Thoracic aorta (tissue), 2 donors: ENCODE data around the gene AUTS2. TPM values are rescaled to one million over a fixed set of nuclear protein-coding genes. Genes with fewer than 3 reads are reported as not detected.

Source experiments
- ATAC-seq: fragments of 150-250 bp; one replicate; pipeline ENCODE4 v1.8.0; 2017; ENCODE audit warnings: low read depth; ENCODE audit not compliant: insufficient number of reproducible peaks, low FRiP score
- DNase-seq: peaks from one replicate; pipeline ENCODE4 v3.0.0-alpha.2; 2020; ENCODE audit warnings: low spot score
- H3K27ac ChIP-seq, 2 donors: fragments of 200-600 bp; sonication (generic); 1 replicate in 1 of 2; 2 replicates in 1 of 2; pipeline ENCODE4 v1.5.1; 2016; ENCODE audit warnings: mild to moderate bottlenecking in 2 of 2, moderate library complexity in 2 of 2
- H3K27me3 ChIP-seq: fragments of 200-600 bp; sonication (generic); replicated peaks from 2 replicates; pipeline ENCODE4 v1.6.0; 2016; ENCODE audit warnings: mild to moderate bottlenecking; ENCODE audit not compliant: insufficient read depth
- H3K36me3 ChIP-seq: fragments of 200-600 bp; sonication (generic); one replicate; pipeline ENCODE4 v1.5.1; 2016
- H3K4me1 ChIP-seq, 2 donors: fragments of 200-600 bp; sonication (generic); 1 replicate in 1 of 2; 2 replicates in 1 of 2; pipeline versions ENCODE4 v1.5.1 to v1.6.0; 2016; ENCODE audit warnings: low read depth in 2 of 2, mild to moderate bottlenecking in 1 of 2; ENCODE audit not compliant: control insufficient read depth in 1 of 2
- H3K4me3 ChIP-seq: fragments of 200-600 bp; sonication (generic); 2 replicates; pipeline ENCODE4 v1.5.1; 2016; ENCODE audit warnings: mild to moderate bottlenecking
- H3K9me3 ChIP-seq: fragments of 200-600 bp; sonication (generic); 2 replicates; pipeline ENCODE4 v1.5.1; 2016
- CTCF ChIP-seq: fragments of 200-600 bp; sonication (generic); IDR thresholded peaks from one replicate; pipeline ENCODE4 v1.5.1; 2019; ENCODE audit warnings: antibody characterized with exemption
- total RNA-seq, 2 donors: library from RNA; depleted of rRNA; stranded (reverse); fragments of >200 nt; gene quantifications; one replicate each; pipeline versions ENCODE4 v1.1.0 to v1.2.3, GENCODE V29; 2016

The AUTS2 gene
- total RNA-seq, 2 donors from 2014 or later, result 49.4 to 101 TPM

- Histone ChIP-seq H3K36me3 (no peaks in the 10 kb centered on the region), H3K27ac (no peak overlapping the region), H3K4me1 (peaks cover 0 to under 1% of the 10 kb centered on the region in 2 donors), H3K4me3 (no peak overlapping the region), H3K27me3 (no peaks in the 10 kb centered on the region), H3K9me3 (no peaks in the 10 kb centered on the region)
- DNase-seq (no peak), ATAC-seq (no peak)
- no peak for TF ChIP-seq CTCF
Measured at GRCh38 chr7:69947998-69948397, 349.7 kb downstream of the AUTS2 start.

GRCh38 chr7:69949122-69949521 is 350.8 kb downstream of the AUTS2 start:
- H3K4me3 ChIP-seq, result no peak overlapping the region
- no peaks in the 10 kb centered on the region for H3K36me3 ChIP-seq
- TF ChIP-seq CTCF, result no peak
- DNase-seq (no peak), ATAC-seq (no peak)
- H3K27me3 ChIP-seq, result no peaks in the 10 kb centered on the region
- peaks cover under 1 to 7% of the 10 kb centered on the region in 2 donors for H3K4me1 ChIP-seq
- H3K27ac ChIP-seq, result no peak overlapping the region
- no peaks in the 10 kb centered on the region for H3K9me3 ChIP-seq

GRCh38 chr7:69951458-69951857 is 353.2 kb downstream of the AUTS2 start:
- Histone ChIP-seq H3K36me3 (no peaks in the 10 kb centered on the region), H3K27ac (no peak overlapping the region), H3K27me3 (no peaks in the 10 kb centered on the region), H3K4me1 (peaks cover 4 to 14% of the 10 kb centered on the region in 2 donors), H3K4me3 (no peak overlapping the region), H3K9me3 (no peaks in the 10 kb centered on the region)
- no peak for ATAC-seq
- DNase-seq, result no peak
- TF ChIP-seq CTCF, result no peak

- Histone ChIP-seq H3K36me3 (no peaks in the 10 kb centered on the region), H3K27me3 (no peaks in the 10 kb centered on the region), H3K4me3 (no peak overlapping the region), H3K9me3 (no peaks in the 10 kb centered on the region), H3K27ac (no peak overlapping the region), H3K4me1 (peaks cover 4 to 14% of the 10 kb centered on the region in 2 donors)
- no peak for DNase-seq
- no peak for ATAC-seq
- TF ChIP-seq CTCF, result no peak
Measured at GRCh38 chr7:69953136-69954067, 355.1 kb downstream of the AUTS2 start.

- Histone ChIP-seq H3K27me3 (no peaks in the 10 kb centered on the region), H3K4me1 (peaks cover 6 to 22% of the 10 kb centered on the region in 2 donors), H3K9me3 (no peaks in the 10 kb centered on the region), H3K4me3 (no peak overlapping the region), H3K27ac (no peak overlapping the region), H3K36me3 (no peaks in the 10 kb centered on the region)
- no peak for TF ChIP-seq CTCF
- ATAC-seq (no peak), DNase-seq (no peak)
Measured at GRCh38 chr7:69956541-69956940, 358.3 kb downstream of the AUTS2 start.
